Activated CD4-positive, alpha-beta memory T cell treated with anti-CD3 and anti-CD28 coated beads for 36 hours (primary cell): ENCODE results near the gene PRB4. TPM values are rescaled to one million over a fixed set of nuclear protein-coding genes. Genes with fewer than 3 reads are reported as not detected.

Source experiments
- total RNA-seq, 2 experiments: library from RNA; stranded (reverse); gene quantifications; one replicate each; pipeline ENCODE4 v1.2.3, GENCODE V29; 2021

PRB4 gene
- total RNA-seq, 2 experiments from 2014 or later: not detected

Other genes with a start within 250 kb of the PRB4 start
- under 1 TPM; 0.41 to 0.55 TPM for gene TAS2R46, start 248.1 kb downstream of the PRB4 start, total RNA-seq
- gene TAS2R43, start 218.1 kb downstream of the PRB4 start, total RNA-seq: under 1 TPM in 1 of 2 experiments, not detected in 1; 0.21 TPM
- under 1 TPM; 0.87 to 0.95 TPM for gene TAS2R30, start 175.8 kb downstream of the PRB4 start, total RNA-seq
- 1 to 10 TPM; 5.9 to 6.5 TPM for gene SMIM10L1, start 139.2 kb downstream of the PRB4 start, total RNA-seq
- not detected for gene TAS2R42, start 123.5 kb downstream of the PRB4 start, total RNA-seq
- gene PRB3, start 40.7 kb downstream of the PRB4 start, total RNA-seq: not detected
- gene PRB2, start 85.1 kb upstream of the PRB4 start, total RNA-seq: not detected